K562 (cell line): ENCODE measurements around the gene PRKAR2B. TPM values are rescaled to one million over a fixed set of nuclear protein-coding genes. Genes with fewer than 3 reads are reported as not detected.

Source experiments
- ATAC-seq: fragments of 200-7000 bp; cut with Tn5 transposase; 3 replicates; pipeline ENCODE4 v1.9.1; 2020; ENCODE audit warnings: moderate library complexity
- BruUV-seq: library from RNA; stranded (reverse); fragments of 400-500 nt; replicated peaks from 2 replicates; lab custom pipeline; 2021; lab: Mats Ljungman, UMichigan
- CTCF ChIA-PET: fragments of 300-600 bp; formaldehyde crosslinking; extraction: SDS; loops from one replicate; lab custom pipeline; 2021; ENCODE audit warnings: low intra/inter-chr PET ratio; lab: Yijun Ruan, JAX
- POLR2A ChIA-PET: fragments of 300-600, 350-650 bp; sonication (Branson Sonifier 250); formaldehyde crosslinking; extraction: SDS; loops from one replicate; lab custom pipeline; 2021; ENCODE audit warnings: antibody characterized with exemption, inconsistent platforms; lab: Yijun Ruan, JAX
- DNase-seq, 4 experiments: peaks; one replicate each; pipeline versions ENCODE4 v3.0.0 to v3.0.0-alpha.2; 2011 to 2018; ENCODE audit warnings: low spot score in 3 of 4, mixed read lengths in 3 of 4; ENCODE audit errors: extremely low read depth in 1 of 4
- FAIRE-seq: peaks from 2 replicates; lab custom pipeline; 2011; peaks lifted over from hg19 to GRCh38; lab: Jason Lieb, UNC
- H2AFZ ChIP-seq: 2 replicates; pipeline ENCODE4 v1.6.0; 2011; ENCODE audit warnings: low read depth, low read length, control low read depth, inconsistent platforms
- H3K27ac ChIP-seq: fragments of 200-600 bp; 3 replicates; pipeline ENCODE4 v1.8.0; 2011; ENCODE audit warnings: low read depth, mild to moderate bottlenecking, control low read depth, inconsistent platforms, low read length, moderate library complexity, mixed read lengths; ENCODE audit errors: extremely low read depth
- H3K27me3 ChIP-seq, 2 experiments: fragments of 300-600 bp in 1 of 2; 2 replicates in 1 of 2; 3 replicates in 1 of 2; pipeline versions ENCODE4 v1.6.0 to v1.8.0; 2011; ENCODE audit warnings: inconsistent platforms in 2 of 2, low read length in 2 of 2, mild to moderate bottlenecking in 1 of 2, mixed read lengths in 1 of 2, moderate library complexity in 1 of 2; ENCODE audit not compliant: control insufficient read depth in 2 of 2, insufficient read depth in 2 of 2
- H3K36me3 ChIP-seq: fragments of 300-600 bp; 3 replicates; pipeline ENCODE4 v1.8.0; 2011; ENCODE audit warnings: mild to moderate bottlenecking, low read length, inconsistent platforms; ENCODE audit not compliant: control insufficient read depth, insufficient read depth
- H3K4me1 ChIP-seq, 2 experiments: fragments of 200-600 bp in 1 of 2; replicated peaks in 1 of 2; 2 replicates in 1 of 2; 3 replicates in 1 of 2; pipeline versions ENCODE4 v1.5.1 to v1.8.0; 2011; ENCODE audit warnings: inconsistent platforms in 2 of 2, low read length in 2 of 2, mild to moderate bottlenecking in 1 of 2, mixed read lengths in 1 of 2, moderate library complexity in 1 of 2; ENCODE audit not compliant: control insufficient read depth in 2 of 2, insufficient read depth in 2 of 2
- H3K4me2 ChIP-seq: 2 replicates; pipeline ENCODE4 v1.6.1; 2011; ENCODE audit warnings: low read length, control low read depth, inconsistent platforms, mixed read lengths; ENCODE audit not compliant: insufficient read depth
- H3K4me3 ChIP-seq: fragments of 200-600 bp; sonication (generic), shearing (Covaris generic); 2 replicates; pipeline ENCODE4 v1.5.1; 2016; ENCODE audit warnings: control low read depth, inconsistent platforms
- H3K79me2 ChIP-seq: fragments of 200-600 bp; 3 replicates; pipeline ENCODE4 v1.8.0; 2011; ENCODE audit warnings: low read length, inconsistent platforms; ENCODE audit not compliant: control insufficient read depth, insufficient read depth
- H3K9ac ChIP-seq, 2 experiments: 2 replicates each; pipeline versions ENCODE4 v1.6.0 to v1.6.1; 2011; ENCODE audit warnings: low read depth in 2 of 2, low read length in 2 of 2, control low read depth in 1 of 2, inconsistent platforms in 1 of 2, mild to moderate bottlenecking in 1 of 2, mixed read lengths in 1 of 2; ENCODE audit not compliant: insufficient read depth in 1 of 2
- H3K9me1 ChIP-seq: one replicate; pipeline ENCODE4 v1.6.0; 2011; ENCODE audit warnings: inconsistent platforms, mild to moderate bottlenecking, low read length, moderate library complexity; ENCODE audit not compliant: control insufficient read depth, insufficient read depth
- H3K9me3 ChIP-seq: replicated peaks from 2 replicates; pipeline ENCODE4 v1.5.1; 2011; ENCODE audit warnings: low read depth, low read length, inconsistent platforms; ENCODE audit not compliant: control insufficient read depth, insufficient read depth
- H4K20me1 ChIP-seq: replicated peaks from 2 replicates; pipeline ENCODE4 v1.6.1; 2011; ENCODE audit warnings: low read length, inconsistent platforms, mixed read lengths; ENCODE audit not compliant: control insufficient read depth, insufficient read depth
- FOXA3 ChIP-seq, 2 experiments: fragments of 450-650 bp in 1 of 2; sonication (generic) in 1 of 2; formaldehyde crosslinking; IDR thresholded peaks in 1 of 2; conservative IDR thresholded peaks in 1 of 2; 2 replicates each; pipeline versions ENCODE4 v1.4.0 to v1.8.0; 2020 to 2022; ENCODE audit warnings: mild to moderate bottlenecking in 2 of 2, missing genetic modification reagents in 1 of 2
- GTF3C2 ChIP-seq: IDR thresholded peaks from 3 replicates; pipeline ENCODE4 v1.6.1; 2011; ENCODE audit warnings: borderline replicate concordance, mild to moderate bottlenecking, moderate library complexity; ENCODE audit not compliant: insufficient read length; ENCODE audit errors: extremely low read depth
- KDM5B ChIP-seq: fragments of 200-600 bp; sonication (generic); IDR thresholded peaks from 2 replicates; pipeline ENCODE4 v1.6.1; 2012; ENCODE audit warnings: low read depth, mild to moderate bottlenecking, moderate library complexity, low read length, control low read depth, inconsistent platforms; ENCODE audit not compliant: insufficient replicate concordance
- KLF10 ChIP-seq: fragments of 250-450 bp; sonication (Bioruptor Pico); IDR thresholded peaks from 2 replicates; pipeline ENCODE4 v1.6.1; 2021; ENCODE audit warnings: matching md5 sums
- KLF6 ChIP-seq: fragments of 250-450 bp; sonication (Bioruptor Pico); IDR thresholded peaks from 2 replicates; pipeline ENCODE4 v1.4.0; 2020; ENCODE audit warnings: mild to moderate bottlenecking, moderate library complexity, borderline replicate concordance
- NR0B1 ChIP-seq: fragments of 450-650 bp; IDR thresholded peaks from one replicate; pipeline ENCODE4 v1.6.1; 2018; ENCODE audit warnings: mild to moderate bottlenecking, moderate library complexity; ENCODE audit not compliant: partially characterized antibody
- TSC22D4 ChIP-seq: fragments of 450-650 bp; IDR thresholded peaks from 2 replicates; pipeline ENCODE4 v1.6.1; 2016; ENCODE audit warnings: missing genetic modification characterization, missing biosample characterization, control low read depth
- U2AF2 ChIP-seq: fragments of 200-400 bp; formaldehyde crosslinking; optimal IDR thresholded peaks from 2 replicates; pipeline ENCODE3; 2017; ENCODE audit warnings: low read depth, mild to moderate bottlenecking, low read length
- ZNF143 ChIP-seq: sonication (generic); formaldehyde crosslinking; IDR thresholded peaks from 2 replicates; pipeline ENCODE4 v1.9.0; 2022; ENCODE audit warnings: mild to moderate bottlenecking, missing genetic modification reagents
- WGBS: fragments of 100-300 bp; shearing (Covaris generic); methylation state at CpG from one replicate; pipeline ENCODE4 v1.1.6; 2016; ENCODE audit warnings: low coverage, mixed read lengths; ENCODE audit not compliant: insufficient coverage; ENCODE audit errors: missing lambda C conversion rate; 5-methylcytosine and 5-hydroxymethylcytosine counted together
- in situ Hi-C: fragments of 300-500 bp; cut with MboI; formaldehyde crosslinking; loops from 4 replicates; pipeline ENCODE4 v1.15.0; 2018; ENCODE audit warnings: inconsistent platforms, mixed read lengths
- intact Hi-C: fragments of 100-400 bp; cut with micrococcal nuclease; formaldehyde crosslinking; loops from 2 replicates; pipeline ENCODE4 v1.14.2; 2022
- polyA plus RNA-seq, 8 experiments: library from polyadenylated mRNA; depleted of rRNA in 4 of 8; stranded (reverse) in 5 of 8; unstranded in 3 of 8; fragments of >200 nt; fragmentation: Nextera tagmentation in 2 of 8; fragmentation: Illumina TruSeq in 1 of 8; extraction: Ambion mirVana in 2 of 8; extraction: Trizol in 1 of 8; gene quantifications; 2 replicates each; pipeline versions ENCODE4 v1.2.1 to v1.2.3, GENCODE V29; 2011 to 2014; ENCODE audit warnings: inconsistent platforms in 1 of 8, missing spikeins in 1 of 8
- total RNA-seq, 7 experiments: library from RNA; depleted of rRNA in 6 of 7; stranded (reverse); fragments of >200 nt in 6 of 7; fragmentation: Illumina TruSeq in 2 of 7; extraction: Trizol in 2 of 7; gene quantifications; 2 replicates each; pipeline versions ENCODE4 v1.2.1 to v1.2.3, GENCODE V29; 2011 to 2021; ENCODE audit warnings: low replicate concordance in 1 of 7
- TF ChIP-seq, protein P1 (sequence below): fragments of 450-650 bp; formaldehyde crosslinking; IDR thresholded peaks from 2 replicates; pipeline ENCODE4 v1.4.0; 2020; ENCODE audit warnings: mild to moderate bottlenecking, moderate library complexity

Gene PRKAR2B
- total and polyA plus RNA-seq, 9 of the 15 experiments (the other 6 are each of a cell fraction or from before 2014, with no cell fraction given): 59.0 to 173 (median 129) TPM

- TF ChIP-seq GTF3C2 (no peak), U2AF2 (no peak), ZNF143 (CRISPR knock-in tag) (no peak), KLF6 (CRISPR knock-in tag) (no peak)
Observed at GRCh38 chr7:107152011-107152410, 107.5 kb downstream of the PRKAR2B start (continued).

DNA sequence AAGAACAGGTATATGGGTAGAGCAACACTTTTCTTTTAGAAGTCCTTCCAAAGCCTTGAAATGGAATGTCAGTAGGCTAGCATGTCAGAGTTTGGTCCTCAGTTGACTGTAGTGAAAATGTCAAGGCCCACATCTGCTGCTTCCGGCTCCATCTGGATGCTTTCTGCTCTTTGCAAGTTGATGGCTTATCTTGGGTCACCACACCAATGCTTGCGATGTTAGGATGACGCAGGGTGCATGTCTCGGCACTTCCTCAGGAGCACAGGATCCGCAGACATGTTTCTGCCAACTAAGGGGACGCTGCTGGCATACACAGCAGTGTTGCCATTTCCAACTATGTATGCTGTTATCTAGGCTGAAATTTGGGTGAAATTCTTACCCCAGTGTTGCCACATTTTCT, 110.3 kb downstream of the PRKAR2B start:
- H3K9me1 ChIP-seq: no peaks in the 10 kb centered on the region
- ChIA-PET CTCF (no interaction called here), POLR2A (no interaction called here)
- H3K4me3 ChIP-seq: no peak overlapping the region
- H3K9me3 ChIP-seq: no peaks in the 10 kb centered on the region
- no peak for ATAC-seq
- no peak overlapping the region for H2AFZ ChIP-seq
- H3K9ac ChIP-seq: no peak overlapping the region
- H3K36me3 ChIP-seq: peaks cover 83% of the 10 kb centered on the region
- FAIRE-seq: no peak
- intact Hi-C loops (no loop called here), in situ Hi-C loops (no loop called here)
- peak in 1 of 4 experiments; percentile 33 for DNase-seq
- BruUV-seq: no TSS peak
- H3K27me3 ChIP-seq: no peaks in the 10 kb centered on the region
- no peak overlapping the region for H3K27ac ChIP-seq
- WGBS: 93% methylated on average over 6 of the region's 6 CpGs
- H4K20me1 ChIP-seq: no peaks in the 10 kb centered on the region
- no peaks in the 10 kb centered on the region for H3K4me1 ChIP-seq
- no peak overlapping the region for H3K4me2 ChIP-seq
- no peaks in the 10 kb centered on the region; the same call in 2 of the 3 replicates for H3K79me2 ChIP-seq
- no peak for TF ChIP-seq KDM5B
- TF ChIP-seq FOXA3 (CRISPR knock-in tag; conservative IDR thresholded peaks at IDR 0.05 in 1 of 2, IDR thresholded peaks at IDR 0.05 in 1 of 2): 0 out of 4 replicates have a peak, but pooled peaks of 1 of the 2 experiments have one; percentile 21
- TF ChIP-seq NR0B1: no peak
- no peak for TF ChIP-seq TSC22D4
- no peak for TF ChIP-seq KLF10 (CRISPR knock-in tag)
- TF ChIP-seq, protein P1, sequence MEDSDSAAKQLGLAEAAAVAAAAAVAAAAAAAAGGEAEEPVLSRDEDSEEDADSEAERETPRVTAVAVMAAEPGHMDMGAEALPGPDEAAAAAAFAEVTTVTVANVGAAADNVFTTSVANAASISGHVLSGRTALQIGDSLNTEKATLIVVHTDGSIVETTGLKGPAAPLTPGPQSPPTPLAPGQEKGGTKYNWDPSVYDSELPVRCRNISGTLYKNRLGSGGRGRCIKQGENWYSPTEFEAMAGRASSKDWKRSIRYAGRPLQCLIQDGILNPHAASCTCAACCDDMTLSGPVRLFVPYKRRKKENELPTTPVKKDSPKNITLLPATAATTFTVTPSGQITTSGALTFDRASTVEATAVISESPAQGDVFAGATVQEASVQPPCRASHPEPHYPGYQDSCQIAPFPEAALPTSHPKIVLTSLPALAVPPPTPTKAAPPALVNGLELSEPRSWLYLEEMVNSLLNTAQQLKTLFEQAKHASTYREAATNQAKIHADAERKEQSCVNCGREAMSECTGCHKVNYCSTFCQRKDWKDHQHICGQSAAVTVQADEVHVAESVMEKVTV (CRISPR knock-in tag): no peak
